Activated B cell treated with CpG ODN at 0.5 μM for 24 hours (primary cell): ENCODE measurements around the gene KCNJ11. TPM values are rescaled to one million over a fixed set of nuclear protein-coding genes. Genes with fewer than 3 reads are reported as not detected.
A peak's percentile ranks its signal among the peaks of the same experiment; 100 is the strongest.

Experiments
- ATAC-seq: fragments of 200-7000 bp; cut with Tn5 transposase; one replicate; pipeline ENCODE4 v1.10.0; 2021; ENCODE audit warnings: low read depth, mild to moderate bottlenecking, moderate library complexity
- CTCF ChIA-PET: fragments of 350-600 bp; sonication (Branson Sonifier 250); formaldehyde crosslinking; loops from one replicate; lab custom pipeline; 2021; ENCODE audit warnings: antibody characterized with exemption; lab: Charles Lee
- POLR2A ChIA-PET: fragments of 350-600 bp; sonication (Branson Sonifier 250); formaldehyde crosslinking; loops from one replicate; lab custom pipeline; 2021; ENCODE audit warnings: antibody characterized with exemption; lab: Charles Lee
- DNase-seq: peaks from one replicate; pipeline ENCODE4 v3.0.0; 2022
- H3K27ac Mint-ChIP-seq: one replicate; pipeline ENCODE4 v1.8.0; 2020; ENCODE audit warnings: mixed read lengths
- H3K27me3 Mint-ChIP-seq: one replicate; pipeline ENCODE4 v1.8.0; 2021; ENCODE audit warnings: mixed read lengths
- H3K36me3 Mint-ChIP-seq: one replicate; pipeline ENCODE4 v1.8.0; 2021; ENCODE audit warnings: low read depth, mixed read lengths
- H3K4me1 Mint-ChIP-seq: one replicate; pipeline ENCODE4 v1.8.0; 2021; ENCODE audit warnings: mixed read lengths
- H3K4me3 Mint-ChIP-seq: one replicate; pipeline ENCODE4 v1.8.0; 2020; ENCODE audit warnings: mild to moderate bottlenecking, mixed read lengths
- H3K9me3 Mint-ChIP-seq: one replicate; pipeline ENCODE4 v1.8.0; 2020; ENCODE audit warnings: mixed read lengths
- CTCF ChIP-seq: fragments of 200-600 bp; IDR thresholded peaks from one replicate; pipeline ENCODE4 v1.8.0; 2022; ENCODE audit warnings: antibody characterized with exemption, mild to moderate bottlenecking
- intact Hi-C: fragments of 100-400 bp; cut with micrococcal nuclease; formaldehyde crosslinking; loops from one replicate; pipeline ENCODE4 v1.15.1; 2024
- total RNA-seq: library from RNA; stranded (reverse); gene quantifications from 2 replicates; pipeline ENCODE4 v1.2.3, GENCODE V29; 2022

KCNJ11 gene
- total RNA-seq, 1 donor from 2014 or later: 1.2 TPM

- Mint-ChIP-seq H3K27ac (no peak overlapping the region), H3K4me3 (peak overlapping the region; percentile 87), H3K4me1 (peaks cover 32% of the 10 kb centered on the region), H3K9me3 (no peaks in the 10 kb centered on the region), H3K36me3 (no peaks in the 10 kb centered on the region), H3K27me3 (peaks cover 32% of the 10 kb centered on the region)
- CTCF ChIA-PET: interaction anchor here (1.9 to 2.6 kb wide), 3 partner anchors 12 to 124 kb away, joined by 8 to 10 read pairs (median 8); no protein-coding TSS in a partner anchor
- intact Hi-C loops: loop anchor here (1.0 to 10.0 kb wide), 6 partner anchors 35 to 968 kb away; partner anchors contain the start of genes C11orf58, GTF2H1, HPS5 and PIK3C2A
- ATAC-seq: no peak
- POLR2A ChIA-PET: interaction anchor here (0.7 kb wide), 1 partner anchor 29 kb away, joined by 3 read pairs; no protein-coding TSS in a partner anchor
- DNase-seq: no peak
- peak; percentile 47 for TF ChIP-seq CTCF
These were observed 34.4 kb downstream of the KCNJ11 start for GRCh38 chr11:17353821-17354600.

- Mint-ChIP-seq H3K27ac (peak overlapping the region; percentile 30), H3K4me3 (peak overlapping the region; percentile 87)
- no peak for TF ChIP-seq CTCF
These were observed 35.3 kb downstream of the KCNJ11 start for GRCh38 chr11:17352950-17353820.

GRCh38 chr11:17351510-17352176, 36.8 kb downstream of the KCNJ11 start, which contains the start of gene NCR3LG1:
Gene NCR3LG1 (plus strand): TSS chr11:17351800. CDS start chr11:17351970, 170 bp downstream.
- intact Hi-C loops: loop anchor here (1.0 to 10.0 kb wide), 7 partner anchors 75 to 971 kb away; partner anchors contain the start of genes C11orf58, GTF2H1, HPS5 and NUCB2
- no peaks in the 10 kb centered on the region for H3K36me3 Mint-ChIP-seq
- no peak for TF ChIP-seq CTCF
- peak; percentile 55 for DNase-seq
- H3K4me1 Mint-ChIP-seq: peaks cover 32% of the 10 kb centered on the region
- H3K4me3 Mint-ChIP-seq: peak within 1 kb of the TSS; percentile 87
- ATAC-seq: peak; percentile 52
- ChIA-PET POLR2A (interaction anchor here (0.6 to 0.7 kb wide), 5 partner anchors 37 to 226 kb away, joined by 3 to 6 read pairs (median 4); no protein-coding TSS in a partner anchor), CTCF (no interaction called here)
- no peaks in the 10 kb centered on the region for H3K9me3 Mint-ChIP-seq
- H3K27ac Mint-ChIP-seq: peak within 1 kb of the TSS; percentile 30
- H3K27me3 Mint-ChIP-seq: peaks cover 32% of the 10 kb centered on the region

More at GRCh38 chr11:17352950-17353820, 35.3 kb downstream of the KCNJ11 start:
- H3K36me3 Mint-ChIP-seq: no peaks in the 10 kb centered on the region
- POLR2A ChIA-PET: no interaction called here
- peak; percentile 35 for ATAC-seq
- H3K27me3 Mint-ChIP-seq: peaks cover 32% of the 10 kb centered on the region
- H3K4me1 Mint-ChIP-seq: peaks cover 32% of the 10 kb centered on the region
- H3K9me3 Mint-ChIP-seq: no peaks in the 10 kb centered on the region
- peak; percentile 40 for DNase-seq
- CTCF ChIA-PET: interaction anchor here (1.9 to 2.6 kb wide), 3 partner anchors 13 to 123 kb away, joined by 8 to 10 read pairs (median 8); no protein-coding TSS in a partner anchor
- intact Hi-C loops: loop anchor here (1.0 to 10.0 kb wide), 6 partner anchors 77 to 969 kb away; partner anchors contain the start of genes C11orf58, GTF2H1, HPS5 and NUCB2

- peak overlapping the region; percentile 87 for H3K4me3 Mint-ChIP-seq
- H3K27ac Mint-ChIP-seq: no peak overlapping the region
- no peak for TF ChIP-seq CTCF
- intact Hi-C loops: loop anchor here (1.0 to 10.0 kb wide), 5 partner anchors 116 to 971 kb away; partner anchors contain the start of genes GTF2H1, HPS5 and PIK3C2A
- peaks cover 32% of the 10 kb centered on the region for H3K4me1 Mint-ChIP-seq
- ChIA-PET POLR2A (no interaction called here), CTCF (no interaction called here)
- H3K27me3 Mint-ChIP-seq: peaks cover 32% of the 10 kb centered on the region
- DNase-seq (no peak), ATAC-seq (no peak)
- no peaks in the 10 kb centered on the region for H3K9me3 Mint-ChIP-seq
- no peaks in the 10 kb centered on the region for H3K36me3 Mint-ChIP-seq
These were observed 37.3 kb downstream of the KCNJ11 start for GRCh38 chr11:17351172-17351509.
